ENCODE data around the gene TRPM2. TPM values are rescaled to one million over a fixed set of nuclear protein-coding genes. Genes with fewer than 3 reads are reported as not detected.

TRPM2 gene
- polyA plus RNA-seq, 4 donors, result 0.73 to 1.7 (median 1.3) TPM

- DNase-seq (ENCODE audit: low read depth in 4 of 4, low spot score in 3 of 4), result no peak
Observed at GRCh38 chr21:44438531-44439210, 85.2 kb downstream of the TRPM2 start.

DNA sequence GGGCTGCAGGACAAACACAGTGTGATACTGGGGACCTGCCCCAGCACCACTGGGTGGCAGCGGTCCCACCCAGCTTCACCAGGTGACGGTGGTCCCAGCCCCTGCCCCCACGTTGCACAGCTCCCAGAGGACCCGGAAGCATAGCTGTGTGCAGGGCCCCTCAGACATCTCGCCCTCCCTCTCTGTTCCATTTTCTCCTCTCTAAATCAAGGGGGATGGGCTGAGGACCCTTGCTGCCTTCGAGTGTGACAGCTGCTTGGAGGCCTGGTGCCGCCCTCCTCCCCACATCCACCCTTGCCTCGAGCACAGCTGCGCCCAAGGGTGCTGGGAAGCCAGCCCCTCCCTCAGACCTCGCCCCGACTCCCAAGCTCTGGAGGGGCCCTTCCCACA lies 85.8 kb downstream of the TRPM2 start:
- DNase-seq (ENCODE audit: low read depth in 4 of 4, low spot score in 3 of 4), result no peak

DNA sequence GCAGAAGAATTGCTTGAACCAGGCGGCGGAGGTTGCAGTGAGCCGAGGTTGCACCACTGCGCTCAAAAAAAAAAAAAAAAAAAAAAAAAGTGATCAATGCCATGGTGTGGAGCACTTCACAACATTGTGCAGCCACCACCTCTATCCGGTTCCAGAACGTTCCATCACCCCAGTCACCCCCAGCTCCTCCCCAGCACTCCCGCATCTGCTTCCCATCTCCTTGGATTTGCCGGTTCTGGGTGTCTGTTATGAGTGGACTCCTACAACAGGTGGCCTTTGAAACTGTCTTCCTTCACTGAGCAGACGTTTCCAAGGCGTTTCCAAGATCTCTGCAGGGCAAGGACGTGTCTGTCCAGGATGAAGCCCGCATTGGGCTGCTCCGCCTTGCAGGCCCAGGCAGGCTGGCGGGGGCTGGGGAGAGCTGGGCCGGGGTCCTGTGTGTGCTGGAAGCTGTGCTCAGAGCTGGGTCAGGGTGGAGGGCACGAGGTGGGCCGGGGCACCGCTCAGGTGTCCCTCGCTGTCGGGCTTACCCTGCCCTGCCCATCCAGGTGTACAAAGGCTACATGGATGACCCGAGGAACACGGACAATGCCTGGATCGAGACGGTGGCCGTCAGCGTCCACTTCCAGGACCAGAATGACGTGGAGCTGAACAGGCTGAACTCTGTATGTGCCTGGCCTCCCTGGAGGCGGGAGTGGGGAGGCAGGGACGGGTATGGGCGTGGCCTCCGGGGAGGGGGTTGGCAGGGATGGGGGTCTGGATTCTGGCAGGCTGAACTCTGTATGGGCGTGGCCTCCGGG lies 87.0 kb downstream of the TRPM2 start:
- DNase-seq (ENCODE audit: low read depth in 4 of 4, low spot score in 3 of 4), result no peak

GRCh38 chr21:44441041-44441400 lies 87.6 kb downstream of the TRPM2 start:
- no peak for DNase-seq (ENCODE audit: low read depth in 4 of 4, low spot score in 3 of 4)

DNA sequence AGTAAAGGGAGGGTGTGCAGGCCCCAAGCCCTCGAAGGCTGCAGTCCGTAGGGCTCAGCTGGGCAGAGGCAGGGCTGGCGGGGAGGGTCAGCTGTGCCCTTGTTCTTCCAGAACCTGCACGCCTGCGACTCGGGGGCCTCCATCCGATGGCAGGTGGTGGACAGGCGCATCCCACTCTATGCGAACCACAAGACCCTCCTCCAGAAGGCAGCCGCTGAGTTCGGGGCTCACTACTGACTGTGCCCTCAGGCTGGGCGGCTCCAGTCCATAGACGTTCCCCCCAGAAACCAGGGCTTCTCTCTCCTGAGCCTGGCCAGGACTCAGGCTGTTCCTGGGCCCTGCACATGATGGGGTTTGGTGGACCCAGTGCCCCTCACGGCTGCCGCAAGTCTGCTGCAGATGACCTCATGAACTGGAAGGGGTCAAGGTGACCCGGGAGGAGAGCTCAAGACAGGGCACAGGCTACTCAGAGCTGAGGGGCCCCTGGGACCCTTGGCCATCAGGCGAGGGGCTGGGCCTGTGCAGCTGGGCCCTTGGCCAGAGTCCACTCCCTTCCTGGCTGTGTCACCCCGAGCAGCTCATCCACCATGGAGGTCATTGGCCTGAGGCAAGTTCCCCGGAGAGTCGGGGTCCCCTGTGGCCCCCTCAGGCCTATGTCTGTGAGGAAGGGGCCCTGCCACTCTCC lies 88.3 kb downstream of the TRPM2 start:
- no peak for DNase-seq (ENCODE audit: low read depth in 4 of 4, low spot score in 3 of 4)

DNA sequence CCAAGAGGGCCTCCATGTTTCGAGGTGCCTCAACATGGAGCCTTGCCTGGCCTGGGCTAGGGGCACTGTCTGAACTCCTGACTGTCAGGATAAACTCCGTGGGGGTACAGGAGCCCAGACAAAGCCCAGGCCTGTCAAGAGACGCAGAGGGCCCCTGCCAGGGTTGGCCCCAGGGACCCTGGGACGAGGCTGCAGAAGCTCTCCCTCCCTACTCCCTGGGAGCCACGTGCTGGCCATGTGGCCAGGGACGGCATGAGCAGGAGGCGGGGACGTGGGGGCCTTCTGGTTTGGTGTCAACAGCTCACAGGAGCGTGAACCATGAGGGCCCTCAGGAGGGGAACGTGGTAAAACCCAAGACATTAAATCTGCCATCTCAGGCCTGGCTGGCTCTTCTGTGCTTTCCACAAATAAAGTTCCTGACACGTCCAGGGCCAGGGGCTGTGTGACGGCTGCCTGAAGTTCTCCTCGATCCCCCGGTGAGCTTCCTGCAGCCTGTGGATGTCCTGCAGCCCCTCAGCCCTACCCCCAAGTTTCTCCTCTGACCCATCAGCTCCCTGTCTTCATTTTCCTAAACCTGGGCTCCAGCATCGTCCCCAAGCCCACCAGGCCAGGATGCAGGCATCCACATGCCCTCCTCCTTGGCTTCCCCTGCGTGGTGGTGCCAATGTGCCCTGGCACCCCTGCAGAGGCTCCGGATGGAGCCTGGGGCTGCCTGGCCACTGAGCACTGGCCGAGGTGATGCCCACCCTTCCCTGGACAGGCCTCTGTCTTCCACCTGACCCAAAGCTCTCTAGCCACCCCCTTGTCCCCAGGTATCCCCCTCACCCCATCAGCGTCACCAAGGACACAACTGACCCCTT lies 89.1 kb downstream of the TRPM2 start:
- no peak for DNase-seq (ENCODE audit: low read depth in 4 of 4, low spot score in 3 of 4)

DNA sequence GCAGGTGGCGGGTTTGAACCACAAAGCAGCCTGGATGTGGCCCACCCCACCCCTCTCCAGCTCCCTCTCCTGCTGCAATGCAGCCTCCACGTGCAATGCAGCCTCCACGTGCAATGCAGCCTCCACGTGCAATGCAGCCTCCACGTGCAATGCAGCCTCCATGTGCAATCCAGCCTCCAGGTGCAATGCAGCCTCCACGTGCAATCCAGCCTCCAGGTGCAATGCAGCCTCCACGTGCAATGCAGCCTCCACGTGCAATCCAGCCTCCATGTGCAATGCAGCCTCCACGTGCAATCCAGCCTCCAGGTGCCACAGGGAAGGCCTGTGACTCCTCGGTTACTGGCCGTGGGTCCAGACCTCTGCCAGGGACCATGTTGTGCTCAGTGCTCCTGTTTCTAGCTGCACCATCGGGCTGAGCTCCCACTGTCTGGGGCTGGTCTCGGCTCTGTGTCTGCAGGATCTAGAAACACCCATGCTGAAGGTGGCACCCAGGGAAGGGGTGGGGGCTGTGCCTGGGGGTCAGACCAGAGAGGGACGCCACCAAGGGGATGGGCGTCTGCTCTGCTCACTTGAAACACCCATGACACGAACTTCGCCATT lies 90.0 kb downstream of the TRPM2 start:
- no peak for DNase-seq (ENCODE audit: low read depth in 4 of 4, low spot score in 3 of 4)

GRCh38 chr21:44443891-44444285 lies 90.5 kb downstream of the TRPM2 start:
- DNase-seq (ENCODE audit: low read depth in 4 of 4, low spot score in 3 of 4), result no peak

- no peak for DNase-seq (ENCODE audit: low read depth in 4 of 4, low spot score in 3 of 4)
Observed at GRCh38 chr21:44444286-44444931, 91.0 kb downstream of the TRPM2 start.

DNA sequence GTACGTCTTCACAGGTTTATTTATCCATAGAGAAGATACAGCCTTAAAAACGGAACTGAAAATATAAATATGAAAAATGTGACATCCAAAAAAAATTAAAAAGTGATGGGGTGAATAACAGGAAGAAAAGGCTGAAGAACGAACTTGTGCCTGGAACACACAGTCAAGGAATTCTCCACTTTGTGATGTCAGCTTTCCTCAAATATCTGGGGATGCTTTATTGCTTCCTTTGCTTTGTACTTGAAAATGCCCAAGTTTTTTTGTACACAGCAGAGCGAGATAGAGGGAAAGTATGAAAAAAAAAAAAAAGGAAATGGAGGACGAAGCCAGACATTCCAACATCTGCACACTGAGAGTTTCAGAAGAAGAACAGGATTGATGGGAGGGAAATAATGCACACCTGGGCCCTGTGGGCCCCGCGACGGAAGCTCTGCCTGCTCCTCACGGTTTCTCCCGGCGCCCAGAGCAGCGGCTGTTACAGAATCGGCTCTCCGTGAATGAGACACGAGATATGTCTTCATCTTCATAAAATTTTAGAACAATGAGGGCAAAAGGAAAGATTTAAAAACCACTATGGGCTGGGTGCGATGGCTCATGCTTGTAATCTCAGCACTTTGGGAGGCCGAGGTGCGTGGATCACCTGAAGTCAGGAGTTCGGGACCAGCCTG lies 91.9 kb downstream of the TRPM2 start:
- DNase-seq (ENCODE audit: low read depth in 4 of 4, low spot score in 3 of 4), result no peak

DNA sequence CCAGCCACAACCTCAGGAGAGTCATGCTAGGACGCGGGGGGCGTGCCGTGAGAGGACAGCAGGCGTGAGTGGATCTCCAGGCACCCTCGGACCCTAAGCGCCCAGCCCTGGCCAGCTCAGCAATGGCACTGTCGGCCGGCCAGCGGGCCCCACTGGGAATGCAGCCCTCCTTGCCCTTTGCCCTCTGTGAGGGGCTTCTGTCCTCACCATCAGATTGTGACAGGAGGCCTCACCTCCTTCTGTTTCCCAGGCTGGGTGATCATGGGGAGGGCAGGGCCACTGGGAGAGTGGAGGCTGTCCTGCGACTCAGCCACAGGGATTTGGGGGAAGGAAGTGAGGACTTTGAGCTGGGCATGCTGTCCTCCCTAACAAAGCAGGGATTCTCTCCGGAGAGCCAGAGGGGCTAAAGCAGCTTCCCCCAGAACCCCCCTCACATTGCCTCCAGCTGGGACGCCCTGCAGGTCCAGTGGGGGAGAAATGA lies 95.3 kb downstream of the TRPM2 start:
- no peak for DNase-seq (ENCODE audit: low read depth in 4 of 4, low spot score in 3 of 4)

- no peak for DNase-seq (ENCODE audit: low read depth in 4 of 4, low spot score in 3 of 4)
Observed at GRCh38 chr21:44449473-44450363, 96.3 kb downstream of the TRPM2 start.

GRCh38 chr21:44450402-44450801 lies 97.0 kb downstream of the TRPM2 start:
- DNase-seq (ENCODE audit: low read depth in 4 of 4, low spot score in 3 of 4), result no peak

- no peak for DNase-seq (ENCODE audit: low read depth in 4 of 4, low spot score in 3 of 4)
Observed at GRCh38 chr21:44450999-44451398, 97.6 kb downstream of the TRPM2 start.

DNA sequence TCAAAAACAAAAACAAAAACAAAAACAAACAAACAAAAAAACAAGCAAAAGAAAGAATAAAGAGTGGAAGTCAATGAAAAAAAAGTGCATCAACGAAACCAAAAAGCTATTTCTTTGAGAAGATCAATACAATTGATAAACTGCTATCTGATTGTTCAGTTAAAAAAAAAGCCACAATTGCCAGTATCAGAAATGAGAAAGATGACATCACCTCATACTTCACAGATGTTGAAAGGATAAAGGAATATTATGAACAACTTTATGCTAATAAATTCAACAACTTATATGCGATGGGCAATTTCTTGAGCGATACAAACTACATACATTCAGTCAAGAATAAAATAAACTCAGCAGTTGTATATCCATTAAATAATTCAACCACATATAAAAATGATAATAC lies 99.7 kb downstream of the TRPM2 start:
- DNase-seq (ENCODE audit: low read depth in 4 of 4, low spot score in 3 of 4), result no peak

- no peak for DNase-seq (ENCODE audit: low read depth in 4 of 4, low spot score in 3 of 4)
Observed at GRCh38 chr21:44454058-44454457, 100.6 kb downstream of the TRPM2 start.

GRCh38 chr21:44454747-44455523 lies 101.5 kb downstream of the TRPM2 start, which contains the start of gene LRRC3:
LRRC3 (plus strand) TSS chr21:44455510; CDS start chr21:44456645, 1,135 bp downstream.
- DNase-seq (ENCODE audit: low read depth in 4 of 4, low spot score in 3 of 4), result peak; percentile 50 to 74 (median 74)
